Myocyte (in vitro differentiated cells): ENCODE data around the gene CACNA1D. TPM values are rescaled to one million over a fixed set of nuclear protein-coding genes. Genes with fewer than 3 reads are reported as not detected.
"Not testable (repeated sequence)": the region's sequence is repeated elsewhere in the genome, so short reads cannot be mapped to it uniquely, and the experiment has no call there.

Source experiments
- DNase-seq: peaks from one replicate; pipeline ENCODE4 v3.0.0-alpha.2; 2012; ENCODE audit warnings: low read depth
- total RNA-seq: library from RNA; depleted of rRNA; stranded (reverse); fragments of >200 nt; gene quantifications from 2 replicates; pipeline ENCODE4 v1.2.3, GENCODE V29; 2014

Gene CACNA1D
- total RNA-seq, 1 donor from 2014 or later = not detected

DNA sequence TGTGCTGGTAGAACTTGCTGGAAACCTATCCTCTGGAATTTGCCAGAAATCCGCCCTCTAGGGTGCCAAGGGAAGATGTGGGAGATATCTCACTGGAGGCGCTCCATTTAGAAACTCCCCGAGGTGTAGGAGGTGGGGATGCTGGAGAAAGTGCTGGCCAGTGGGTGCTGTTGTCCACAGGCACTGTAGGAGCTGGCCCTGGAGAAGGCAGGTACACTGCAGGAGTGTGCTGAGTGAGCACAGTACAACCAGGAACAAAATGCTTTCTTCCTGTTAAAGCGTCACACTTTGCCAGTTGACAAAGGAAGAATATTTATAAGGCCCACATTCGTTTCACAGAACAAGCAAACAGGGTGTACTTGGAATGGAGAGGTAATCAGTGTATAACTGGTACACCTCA is 119.9 kb downstream of the CACNA1D start:
- no peak for DNase-seq

DNA sequence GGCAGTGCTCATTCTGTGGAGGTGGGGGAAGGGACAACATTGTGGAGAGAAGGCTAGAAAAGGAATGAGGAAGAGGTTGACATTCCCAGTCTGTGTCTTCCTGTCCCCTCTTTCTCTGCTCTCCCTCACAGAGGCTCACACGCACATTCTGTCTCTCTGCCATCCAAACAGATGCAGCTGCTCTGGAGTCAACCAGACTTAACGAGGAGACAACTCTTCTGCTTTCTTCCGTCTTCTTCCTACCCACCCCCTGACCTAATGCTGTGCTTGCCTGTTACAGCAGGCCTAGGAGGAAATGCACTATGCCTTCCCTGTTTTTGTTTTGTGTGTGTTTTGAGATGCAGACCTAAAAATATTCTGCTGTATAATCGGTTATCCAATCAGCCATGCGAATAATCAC is 121.9 kb downstream of the CACNA1D start:
- DNase-seq = no peak

DNA sequence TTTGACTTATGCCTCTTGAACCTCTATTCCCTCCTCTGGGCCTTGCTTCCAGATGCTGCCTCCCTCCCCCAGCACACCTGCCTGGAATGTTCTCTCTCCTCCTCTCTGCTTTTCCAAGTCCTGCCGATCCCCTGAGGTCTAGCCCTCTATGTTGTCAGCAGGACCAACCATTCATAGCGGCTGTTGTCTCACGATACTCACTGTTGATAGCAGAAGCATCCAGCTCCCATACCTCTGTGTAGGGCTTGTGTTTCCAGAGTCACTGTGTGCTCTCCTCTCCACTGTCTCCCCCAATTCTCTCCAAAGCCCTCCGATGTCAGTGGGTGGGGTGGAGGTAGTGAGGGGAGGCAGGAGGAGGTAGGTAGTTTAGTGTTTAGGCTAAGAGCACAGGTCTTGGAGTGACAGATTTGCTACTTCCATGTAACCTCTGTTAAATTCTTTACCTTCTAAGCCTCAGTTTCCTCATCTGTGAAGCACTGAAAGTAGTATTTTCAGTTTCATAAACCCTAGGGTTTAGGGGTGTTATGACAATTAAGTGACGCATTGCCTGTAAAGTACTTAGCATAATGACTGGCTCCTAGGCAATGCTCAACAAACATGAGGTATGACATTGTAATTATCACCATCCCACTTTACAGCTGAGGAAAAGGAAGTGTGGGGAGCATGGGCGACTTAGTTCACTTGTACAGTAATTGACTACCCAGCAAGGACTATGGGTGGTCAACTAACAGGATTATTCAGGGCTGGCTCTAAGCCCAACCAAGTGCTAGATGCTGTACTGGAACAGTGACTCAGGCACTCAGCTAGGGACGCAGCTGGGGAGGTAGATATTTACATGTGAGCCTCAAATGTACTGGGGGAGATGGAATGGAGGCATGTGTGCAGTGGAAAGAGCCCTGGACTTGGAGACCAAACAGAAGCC is 122.8 kb downstream of the CACNA1D start:
- no peak for DNase-seq

- no peak for DNase-seq
Measured at GRCh38 chr3:53617893-53618523, 123.6 kb downstream of the CACNA1D start.

DNA sequence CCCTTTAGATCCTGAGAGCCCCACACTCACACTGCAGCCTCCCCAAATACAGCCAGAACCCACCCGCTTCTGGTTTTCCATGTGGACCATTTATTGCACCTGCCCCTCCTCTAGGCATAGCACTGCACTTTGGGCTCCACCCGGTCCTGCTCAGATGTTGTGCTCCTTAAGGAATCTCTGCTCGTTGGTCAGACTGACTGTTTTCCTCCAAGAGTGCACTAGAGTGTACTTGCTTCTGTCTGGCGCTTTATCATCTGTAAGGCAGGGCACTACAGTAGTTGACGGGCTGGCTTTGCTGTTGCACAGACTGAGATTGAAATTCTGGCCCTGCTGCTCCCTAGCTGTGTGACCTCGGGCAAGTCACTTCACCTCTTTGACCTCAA is 124.1 kb downstream of the CACNA1D start:
- DNase-seq = no peak

DNA sequence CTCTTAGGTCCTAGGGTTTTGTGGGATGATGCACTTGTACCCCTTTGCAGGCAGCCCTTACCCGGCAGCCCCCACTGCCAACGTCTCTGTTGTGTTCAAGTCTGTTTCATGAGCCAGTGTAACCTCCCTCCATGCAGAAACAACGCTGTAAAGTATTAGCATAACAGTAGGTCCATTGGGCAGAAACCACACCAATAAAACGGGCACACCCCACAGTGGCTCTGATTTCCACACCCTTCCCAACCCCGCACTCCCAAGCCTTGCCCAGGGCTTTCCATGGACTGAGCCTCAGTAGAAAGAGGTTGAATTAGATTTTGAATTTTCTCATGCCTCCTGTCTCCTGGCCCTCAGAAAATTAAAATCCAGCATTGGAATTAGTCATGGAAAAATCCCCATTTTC is 124.5 kb downstream of the CACNA1D start:
- no peak for DNase-seq

DNA sequence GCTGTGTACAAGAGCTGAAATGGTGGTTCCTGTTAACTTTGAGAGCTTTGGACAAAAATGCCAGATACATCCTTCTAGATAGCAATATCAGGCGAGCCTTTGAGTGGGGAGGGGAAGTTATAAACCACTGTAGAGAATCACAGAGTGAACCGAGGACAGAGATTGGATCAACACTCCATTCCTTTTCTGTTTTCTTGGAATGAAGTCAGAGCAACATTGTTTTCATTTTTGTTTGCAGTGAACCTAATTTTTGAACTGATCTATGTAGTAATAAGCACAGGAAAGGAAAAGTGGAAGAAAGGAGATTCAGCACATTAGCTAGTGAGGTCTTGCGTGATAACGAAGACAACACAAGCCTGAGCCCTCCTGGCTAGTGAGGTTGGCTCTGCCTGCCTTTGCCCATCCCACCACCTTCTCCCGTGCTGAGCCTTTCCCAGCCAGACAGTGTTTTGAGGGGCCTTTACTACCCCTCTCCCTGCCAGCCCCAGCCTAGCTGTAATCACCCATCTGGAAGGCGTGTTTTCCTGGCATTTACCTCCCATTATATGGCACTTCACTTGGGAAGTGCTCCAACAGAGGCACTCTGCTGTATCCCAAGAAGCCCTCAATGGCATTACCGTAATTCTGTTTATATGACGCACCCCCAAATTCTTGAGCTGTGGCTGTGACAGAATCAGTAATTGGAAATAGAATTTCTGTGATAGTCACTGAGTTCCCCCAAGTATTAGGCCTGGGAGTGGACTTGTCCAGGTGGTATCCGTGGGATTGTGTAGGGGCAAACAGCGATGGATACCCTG is 129.8 kb downstream of the CACNA1D start:
- DNase-seq = no peak

- DNase-seq = no peak
Measured at GRCh38 chr3:53626876-53627275, 132.5 kb downstream of the CACNA1D start.

DNA sequence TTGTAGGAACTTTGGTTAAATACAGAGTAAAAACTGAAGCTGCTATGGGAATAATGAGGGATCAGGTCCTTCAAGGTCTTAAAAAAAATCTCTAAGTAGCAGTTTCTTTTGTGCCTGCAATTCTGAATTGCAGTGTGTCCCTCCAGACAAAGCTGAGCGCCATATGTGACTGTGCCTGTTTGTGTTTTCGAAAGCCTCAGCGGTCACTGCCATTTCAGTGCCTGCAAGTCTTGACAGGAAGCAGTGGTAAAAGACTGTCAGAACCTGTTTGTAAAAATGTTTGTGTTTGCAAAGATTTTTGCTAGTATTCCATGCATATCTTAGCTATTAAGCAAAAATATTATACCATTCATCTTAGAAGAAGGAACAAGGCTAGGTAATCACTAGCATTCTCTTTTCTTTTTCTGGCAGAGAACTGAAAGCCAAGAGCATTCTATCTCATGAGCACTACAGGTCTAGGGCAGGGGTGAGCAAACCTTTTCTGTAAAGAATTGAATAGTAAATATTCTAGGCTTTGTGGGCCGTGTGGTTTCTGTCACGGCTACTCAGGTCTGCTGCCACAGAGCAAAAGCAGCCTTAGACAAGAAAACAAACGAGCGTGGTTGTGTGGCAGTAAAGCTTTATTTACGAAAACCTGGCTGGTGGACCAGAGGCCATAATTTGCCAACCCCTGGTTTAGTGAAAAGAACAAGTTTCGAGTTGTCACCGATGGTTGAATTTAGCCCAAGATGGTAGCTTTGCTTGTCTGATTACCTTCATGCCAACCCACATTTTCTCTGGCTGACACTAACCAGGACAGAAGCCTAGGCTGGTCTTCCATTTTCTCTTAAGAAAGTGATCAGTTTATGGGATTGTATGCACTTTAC is 134.4 kb downstream of the CACNA1D start:
- no peak for DNase-seq

DNA sequence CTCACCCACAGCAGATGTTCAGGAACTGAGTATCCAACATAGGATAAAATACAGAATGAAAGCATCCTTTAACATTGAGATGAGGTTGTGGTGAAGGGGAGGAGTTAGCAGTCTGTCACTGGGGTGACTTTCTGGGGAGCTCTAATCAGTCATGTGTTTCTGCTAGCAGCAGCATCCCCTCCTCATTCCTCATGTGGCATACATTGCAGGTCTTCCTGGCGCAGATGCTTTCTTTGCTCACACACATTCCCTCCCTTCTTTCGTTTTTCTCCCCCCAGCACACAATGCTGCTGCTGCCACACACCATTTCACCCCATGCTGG is 135.0 kb downstream of the CACNA1D start:
- DNase-seq = no peak

GRCh38 chr3:53630547-53630946 is 136.1 kb downstream of the CACNA1D start:
- DNase-seq = no peak

GRCh38 chr3:53633197-53633787 is 138.9 kb downstream of the CACNA1D start:
- no peak for DNase-seq

DNA sequence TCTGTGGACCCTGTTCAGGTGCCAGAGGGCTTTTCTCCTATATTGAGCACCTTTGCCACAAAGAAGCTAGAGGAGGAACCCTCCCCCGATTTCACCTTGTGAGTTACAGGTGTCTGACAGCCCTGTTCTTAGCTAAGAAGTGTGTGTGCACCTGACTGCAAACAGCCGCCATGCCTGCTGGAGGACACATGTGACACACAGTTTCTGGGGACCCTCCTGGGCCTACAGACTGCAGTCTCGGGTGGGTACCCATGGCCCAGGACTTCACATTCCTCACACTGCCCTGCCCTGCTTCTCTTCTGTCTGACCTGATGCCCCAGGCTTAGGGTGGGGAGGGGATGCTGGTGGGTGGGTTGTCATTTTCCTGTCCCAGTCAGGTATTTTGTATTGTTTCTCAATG is 140.6 kb downstream of the CACNA1D start:
- no peak for DNase-seq

- DNase-seq = not testable (repeated sequence)
Measured at GRCh38 chr3:53638806-53639205, 144.4 kb downstream of the CACNA1D start.

DNA sequence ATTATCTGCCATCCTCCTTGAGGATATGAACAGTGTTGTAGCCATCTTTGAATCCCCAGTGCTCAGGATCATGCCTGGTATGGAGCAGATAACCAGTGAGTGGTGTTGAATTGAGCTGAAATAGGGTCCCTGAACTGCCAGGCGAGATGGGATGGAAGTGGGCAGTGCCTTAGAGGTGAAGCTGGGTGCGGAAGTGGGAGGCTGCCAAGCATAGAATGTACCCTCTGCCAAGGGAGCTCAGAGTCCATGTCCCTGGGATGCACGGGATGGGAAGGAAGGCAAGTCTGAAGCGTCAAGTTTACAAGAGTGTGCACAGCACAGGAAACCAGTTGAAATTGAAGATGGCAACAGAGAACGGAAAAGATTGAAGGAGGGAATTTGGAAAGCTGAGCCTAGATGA is 147.0 kb downstream of the CACNA1D start:
- no peak for DNase-seq

- no peak for DNase-seq
Measured at GRCh38 chr3:53642211-53642610, 147.8 kb downstream of the CACNA1D start.

GRCh38 chr3:53643757-53644156 is 149.3 kb downstream of the CACNA1D start:
- DNase-seq = peak; percentile 1

GRCh38 chr3:53645754-53646153 is 151.3 kb downstream of the CACNA1D start:
- no peak for DNase-seq

- no peak for DNase-seq
Measured at GRCh38 chr3:53646723-53647122, 152.3 kb downstream of the CACNA1D start.

- DNase-seq = no peak
Measured at GRCh38 chr3:53649816-53650215, 155.4 kb downstream of the CACNA1D start.

DNA sequence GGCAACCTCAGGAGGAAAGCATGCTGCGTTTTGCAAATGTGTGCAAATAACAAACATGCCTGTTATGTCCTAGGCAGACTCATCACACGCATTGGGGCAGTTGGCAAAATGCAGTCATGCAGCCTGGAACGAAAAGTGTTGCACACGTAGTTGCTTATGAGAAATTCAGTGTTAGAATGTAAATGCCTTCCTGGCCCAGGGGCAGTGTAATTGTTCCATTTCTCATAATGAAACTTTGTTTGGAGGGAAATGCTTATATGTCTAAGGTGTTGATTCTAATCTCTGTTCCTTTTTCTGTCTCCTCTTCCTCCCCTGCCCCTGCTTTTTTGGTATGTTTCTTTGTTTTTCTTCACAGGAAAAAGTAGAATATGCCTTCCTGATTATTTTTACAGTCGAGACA is 156.0 kb downstream of the CACNA1D start:
- no peak for DNase-seq
